GM03348 (cell line): ENCODE data around the gene TWIST1.

ENCODE experiments used
- DNase-seq: peaks from one replicate; pipeline ENCODE4 v3.0.0; 2012; ENCODE audit warnings: low spot score

The TWIST1 gene

GRCh38 chr7:19113855-19114550 lies 3.4 kb downstream of the TWIST1 start:
- DNase-seq = no peak

- no peak for DNase-seq
These were observed 4.5 kb downstream of the TWIST1 start for GRCh38 chr7:19113002-19113350.

- DNase-seq = no peak
These were observed 5.0 kb downstream of the TWIST1 start for GRCh38 chr7:19112274-19113001.

DNA sequence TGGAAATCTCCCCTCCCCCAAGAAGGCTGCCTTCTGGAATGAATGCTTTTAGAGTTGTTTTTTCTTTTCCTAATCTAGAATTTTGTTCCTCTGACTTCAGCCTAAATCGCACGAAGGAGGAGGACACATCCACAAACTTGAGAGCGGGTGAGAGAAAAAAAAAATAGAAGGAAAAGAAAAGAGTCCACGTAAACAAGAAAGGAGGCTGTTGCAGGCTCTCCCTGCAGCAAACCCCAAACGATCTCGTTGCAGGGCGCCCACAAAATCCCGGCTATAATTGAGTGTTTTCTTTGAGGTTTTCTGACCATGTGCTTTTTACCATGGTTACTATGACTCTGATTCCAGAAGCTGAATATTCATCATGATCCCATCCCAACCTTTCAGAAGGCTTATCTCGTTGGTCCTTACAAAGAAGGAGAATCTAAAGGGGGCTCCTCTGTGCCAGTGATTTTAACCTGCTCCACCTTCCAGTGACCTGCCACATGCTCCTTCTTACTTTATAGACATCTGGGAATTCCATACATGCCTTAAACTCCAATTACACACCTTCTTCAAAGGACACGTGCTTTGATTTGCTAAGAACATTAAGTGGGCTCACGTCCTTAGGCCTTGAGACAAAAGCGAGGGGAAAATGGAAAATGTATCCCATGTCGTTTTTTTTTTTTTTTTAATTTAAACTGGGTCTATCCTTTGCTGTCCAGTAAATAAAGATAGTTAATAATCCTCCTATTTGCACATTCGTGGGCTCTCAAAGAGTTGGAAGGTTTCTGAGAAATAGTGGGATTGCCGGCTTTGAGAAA lies 5.8 kb downstream of the TWIST1 start:
- no peak for DNase-seq

- DNase-seq = no peak
These were observed 6.7 kb downstream of the TWIST1 start for GRCh38 chr7:19110776-19111175.

- no peak for DNase-seq
These were observed 7.3 kb downstream of the TWIST1 start for GRCh38 chr7:19110026-19110730.

DNA sequence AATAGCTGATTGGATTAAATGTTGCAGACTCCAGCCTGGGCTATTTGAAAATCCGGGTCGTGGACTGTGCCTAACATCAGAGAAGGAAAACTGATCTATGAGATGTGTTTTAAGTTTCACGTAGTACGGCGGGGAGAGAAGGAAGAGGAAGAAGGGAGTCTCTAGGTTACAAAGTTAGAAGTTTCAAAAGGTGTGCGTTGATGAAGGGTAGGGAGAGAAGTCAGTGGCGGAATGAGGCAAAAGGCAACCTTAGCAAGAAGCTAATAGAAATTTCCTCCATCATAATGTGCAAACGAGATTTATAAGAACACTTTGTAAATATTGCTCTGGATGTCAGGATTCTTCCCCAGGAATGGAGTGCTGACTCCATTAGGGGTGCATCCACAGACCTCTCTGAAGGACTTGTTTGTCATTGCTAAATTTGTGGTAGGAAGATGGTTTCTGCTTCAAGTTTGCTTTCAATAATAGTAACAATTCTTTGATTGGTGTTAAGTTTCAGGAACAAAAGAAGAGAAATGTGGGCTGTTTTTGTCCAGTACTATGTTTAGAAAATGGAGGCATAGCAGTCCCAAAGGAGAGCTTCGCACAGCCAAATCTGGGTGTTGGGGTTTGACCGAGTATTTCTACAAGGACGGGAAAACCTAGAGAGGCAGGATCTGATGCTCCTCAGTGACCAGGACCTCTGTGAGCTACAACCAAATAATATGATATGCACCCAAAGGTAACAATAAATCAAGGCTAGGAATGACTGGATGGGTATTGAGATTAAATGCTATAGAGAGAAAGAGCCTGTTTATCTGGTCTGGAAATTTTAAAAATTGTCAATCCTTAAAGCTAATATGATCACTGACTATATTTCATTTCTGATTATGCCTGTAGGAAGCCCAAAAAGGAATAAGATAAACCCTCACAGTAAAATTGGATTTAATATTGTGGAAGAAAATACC lies 8.2 kb downstream of the TWIST1 start:
- DNase-seq = no peak

- no peak for DNase-seq
These were observed 9.9 kb downstream of the TWIST1 start for GRCh38 chr7:19107356-19108146.

- DNase-seq = no peak
These were observed 10.4 kb downstream of the TWIST1 start for GRCh38 chr7:19107081-19107355.

- DNase-seq = no peak
These were observed 11.0 kb downstream of the TWIST1 start for GRCh38 chr7:19106241-19107080.

DNA sequence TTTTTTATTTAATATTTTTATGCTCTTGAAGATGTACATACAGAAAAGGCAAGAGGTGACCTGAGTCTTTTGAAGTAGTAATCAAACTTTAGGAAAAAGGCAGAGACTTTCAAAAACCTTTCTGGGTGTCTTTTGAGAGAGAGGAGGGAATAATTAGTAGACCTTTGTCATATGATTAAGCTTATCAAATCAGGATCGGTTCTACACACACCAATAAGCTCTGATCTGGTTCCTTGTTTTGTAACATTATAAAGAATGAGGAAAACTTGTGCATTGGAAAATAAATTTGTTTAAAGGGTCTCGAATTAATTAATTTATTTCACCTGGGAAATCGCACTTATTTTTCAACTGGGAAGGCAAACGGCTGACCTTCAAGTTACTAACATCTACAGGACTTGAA lies 11.9 kb downstream of the TWIST1 start:
- DNase-seq = no peak

DNA sequence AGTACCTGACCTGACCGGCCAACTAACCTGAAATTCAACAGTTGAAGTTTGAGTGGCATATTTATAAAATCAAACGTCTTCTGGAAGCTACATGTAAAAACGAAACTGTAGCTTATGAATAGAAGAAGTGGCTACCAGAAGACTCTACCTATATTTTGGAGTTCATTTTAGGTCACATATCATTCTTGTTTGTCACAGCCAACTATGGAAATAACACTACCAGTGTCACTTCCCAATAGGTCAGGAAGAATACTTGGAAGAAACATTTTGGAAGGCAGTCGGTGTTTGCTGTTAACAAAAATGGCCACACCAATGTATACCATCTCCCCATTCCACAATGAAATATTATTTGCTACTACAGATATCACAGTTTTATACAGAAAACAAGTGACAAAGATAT lies 12.6 kb downstream of the TWIST1 start:
- DNase-seq = no peak

DNA sequence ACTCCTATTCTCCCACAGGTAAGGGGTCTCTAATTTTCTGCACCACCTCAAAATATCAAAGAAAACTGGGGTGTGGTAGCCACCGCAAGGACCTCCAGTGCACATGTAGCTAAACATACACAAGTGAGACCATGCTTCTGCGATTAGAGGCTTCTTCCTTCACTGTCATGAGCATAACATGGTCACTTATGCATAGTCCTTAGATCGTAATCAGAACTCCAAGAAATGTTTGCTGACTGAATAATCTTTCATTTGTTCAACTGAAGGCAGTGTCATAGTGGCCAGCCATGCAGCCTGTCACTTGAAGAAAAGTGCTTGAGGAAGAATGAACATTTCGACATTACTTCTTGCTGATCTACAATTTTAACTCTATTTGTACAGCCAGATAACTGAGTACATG lies 14.6 kb downstream of the TWIST1 start:
- no peak for DNase-seq

- DNase-seq = no peak
These were observed 15.5 kb downstream of the TWIST1 start for GRCh38 chr7:19101909-19102308.

DNA sequence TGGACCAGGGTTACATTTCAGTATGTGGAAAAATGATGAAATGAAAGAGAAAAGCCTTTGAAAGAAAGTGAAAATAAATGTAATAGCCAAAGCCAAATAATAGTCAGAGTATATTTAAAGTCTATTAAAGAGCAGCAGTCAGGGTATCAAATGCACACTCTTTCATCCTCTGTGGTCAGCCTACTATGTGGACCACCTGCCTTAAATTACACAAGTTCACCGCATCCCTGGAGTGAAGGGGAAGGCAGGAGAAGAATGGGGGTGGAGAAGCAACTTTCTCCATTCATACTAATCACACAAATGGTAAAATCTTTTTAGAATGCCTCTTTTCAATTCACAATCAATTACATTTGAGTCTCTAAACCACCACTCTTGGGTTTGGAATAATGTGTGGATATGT lies 16.0 kb downstream of the TWIST1 start:
- DNase-seq = no peak

GRCh38 chr7:19099924-19100323 lies 17.5 kb downstream of the TWIST1 start:
- no peak for DNase-seq

- DNase-seq = no peak
These were observed 18.2 kb downstream of the TWIST1 start for GRCh38 chr7:19099194-19099593.

- no peak for DNase-seq
These were observed 18.9 kb downstream of the TWIST1 start for GRCh38 chr7:19098510-19098909.

DNA sequence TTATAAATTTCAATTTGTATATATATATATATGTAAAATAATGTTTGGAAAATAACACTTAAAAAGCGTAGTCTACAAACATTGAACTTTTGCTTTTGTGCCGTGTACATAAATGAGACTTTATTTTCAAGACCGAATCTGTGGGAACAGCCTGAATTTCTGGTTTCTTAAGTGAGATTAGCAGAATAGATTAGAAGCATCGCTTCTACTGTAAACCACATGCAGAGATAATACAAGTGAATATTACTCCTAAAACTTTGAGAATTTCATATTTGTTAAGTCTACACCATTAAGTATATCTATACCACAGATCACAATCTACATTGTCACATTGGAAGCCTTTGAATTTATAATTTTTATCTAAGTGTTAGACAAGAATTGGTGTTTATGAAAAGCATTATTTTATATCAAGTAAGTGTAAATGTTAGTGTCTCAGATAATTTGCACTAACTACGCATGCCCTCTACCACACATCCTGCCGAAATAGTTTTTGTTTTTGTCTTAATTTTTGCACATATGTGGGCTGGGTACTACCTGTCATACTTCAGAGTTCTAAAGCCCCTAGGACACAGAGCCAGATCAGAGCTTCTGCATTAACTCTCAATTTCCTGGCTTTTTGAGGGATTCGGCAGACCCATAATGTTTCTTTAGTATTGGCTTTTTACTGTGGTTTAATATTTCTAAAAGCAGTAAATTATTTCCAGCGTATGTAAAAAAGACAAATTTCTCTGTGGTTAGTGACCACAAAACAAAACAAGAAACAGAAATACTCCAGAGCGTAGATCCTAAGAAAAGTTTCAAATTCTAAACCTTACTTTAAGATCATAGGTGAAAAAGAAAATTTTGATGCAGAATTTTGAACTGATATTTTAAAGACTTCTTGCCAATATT lies 20.0 kb downstream of the TWIST1 start:
- no peak for DNase-seq
